ENCODE measurements around the gene DPYD. TPM values are rescaled to one million over a fixed set of nuclear protein-coding genes. Genes with fewer than 3 reads are reported as not detected.

The DPYD gene
- total RNA-seq, 1 experiment from 2014 or later = 12.8 TPM

DNA sequence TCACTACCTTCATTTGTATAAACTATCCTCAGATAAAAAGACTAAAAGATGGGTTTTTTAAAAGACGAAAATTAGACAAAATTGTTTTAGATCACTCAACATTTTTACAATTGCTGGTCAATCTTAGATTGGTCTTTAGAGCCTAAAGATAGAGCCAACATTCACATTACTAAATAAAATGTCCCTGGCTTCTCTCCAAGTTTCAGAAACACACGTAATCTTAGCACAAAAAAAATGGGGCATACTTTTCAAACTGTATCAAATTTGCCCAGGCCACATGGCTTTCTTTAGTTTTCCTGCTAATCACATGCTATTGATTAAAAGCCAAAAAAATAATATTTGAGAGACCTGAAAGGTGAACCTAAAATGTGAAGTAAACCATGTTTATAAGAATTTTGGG, 288.1 kb downstream of the DPYD start:
- no peak for TF ChIP-seq EZH2 (IDR thresholded peaks at IDR 0.05; ENCODE audit: low read length, unreplicated experiment)
- TF ChIP-seq, protein P1, sequence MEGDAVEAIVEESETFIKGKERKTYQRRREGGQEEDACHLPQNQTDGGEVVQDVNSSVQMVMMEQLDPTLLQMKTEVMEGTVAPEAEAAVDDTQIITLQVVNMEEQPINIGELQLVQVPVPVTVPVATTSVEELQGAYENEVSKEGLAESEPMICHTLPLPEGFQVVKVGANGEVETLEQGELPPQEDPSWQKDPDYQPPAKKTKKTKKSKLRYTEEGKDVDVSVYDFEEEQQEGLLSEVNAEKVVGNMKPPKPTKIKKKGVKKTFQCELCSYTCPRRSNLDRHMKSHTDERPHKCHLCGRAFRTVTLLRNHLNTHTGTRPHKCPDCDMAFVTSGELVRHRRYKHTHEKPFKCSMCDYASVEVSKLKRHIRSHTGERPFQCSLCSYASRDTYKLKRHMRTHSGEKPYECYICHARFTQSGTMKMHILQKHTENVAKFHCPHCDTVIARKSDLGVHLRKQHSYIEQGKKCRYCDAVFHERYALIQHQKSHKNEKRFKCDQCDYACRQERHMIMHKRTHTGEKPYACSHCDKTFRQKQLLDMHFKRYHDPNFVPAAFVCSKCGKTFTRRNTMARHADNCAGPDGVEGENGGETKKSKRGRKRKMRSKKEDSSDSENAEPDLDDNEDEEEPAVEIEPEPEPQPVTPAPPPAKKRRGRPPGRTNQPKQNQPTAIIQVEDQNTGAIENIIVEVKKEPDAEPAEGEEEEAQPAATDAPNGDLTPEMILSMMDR (conservative IDR thresholded peaks at IDR 0.05; ENCODE audit: low read depth, low read length) = no peak
- TF ChIP-seq EZH2phosphoT487 (IDR thresholded peaks at IDR 0.05; ENCODE audit: borderline replicate concordance, low read length) = no peak
- H3K4me2 ChIP-seq (ENCODE audit: low read length) = no peak overlapping the region
- no peak overlapping the region for H3K27ac ChIP-seq (ENCODE audit: low read length)
- no peaks in the 10 kb centered on the region for H3K36me3 ChIP-seq (ENCODE audit: low read depth, low read length)
- no peaks in the 10 kb centered on the region for H3K27me3 ChIP-seq (ENCODE audit: low read length)
- H3K4me1 ChIP-seq (ENCODE audit: insufficient read depth, low read length) = peaks cover 10% of the 10 kb centered on the region
- H4K20me1 ChIP-seq (ENCODE audit: low read length) = no peaks in the 10 kb centered on the region
- H3K9ac ChIP-seq (ENCODE audit: low read length) = no peak overlapping the region
- DNase-seq (no peak), ATAC-seq (no peak)
- H3F3A ChIP-seq (ENCODE audit: low read length, unreplicated experiment) = no peaks in the 10 kb centered on the region
- intact Hi-C loops (cut with micrococcal nuclease) = no loop called here
- no peaks in the 10 kb centered on the region for H3K9me2 ChIP-seq (replicated peaks; ENCODE audit: low read length)
- H3K4me3 ChIP-seq (ENCODE audit: low read length) = no peak overlapping the region
- CTCF ChIA-PET = no interaction called here
- no peaks in the 10 kb centered on the region for H3K79me2 ChIP-seq (ENCODE audit: low read length)
- BruUV-seq (replicated peaks) = no TSS peak
- POLR2A ChIA-PET (ENCODE audit: unreplicated experiment) = no interaction called here
- H3K9me3 ChIP-seq (ENCODE audit: low read length) = no peaks in the 10 kb centered on the region
- no peak overlapping the region for H2AFZ ChIP-seq (ENCODE audit: low read length)

DNA sequence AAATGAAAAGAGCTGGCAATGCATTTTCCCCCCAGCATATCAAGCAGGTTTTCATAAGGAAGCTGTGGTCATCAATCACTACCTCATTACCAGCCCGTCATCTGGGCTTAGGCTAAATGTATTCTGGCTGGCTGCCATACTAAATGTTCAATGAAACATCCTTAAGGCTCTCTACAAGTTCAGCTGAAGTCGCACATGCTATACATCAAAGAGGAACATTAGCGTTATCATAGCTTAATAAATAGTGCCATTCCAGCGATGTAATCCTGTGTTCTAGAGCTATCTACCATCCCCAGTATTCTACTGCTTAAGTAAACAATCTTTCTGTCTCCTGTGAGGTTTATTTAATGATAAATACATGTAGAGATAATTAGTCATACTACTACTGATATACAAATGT, 288.8 kb downstream of the DPYD start:
- Histone ChIP-seq H3K9me3 (ENCODE audit: low read length) (no peaks in the 10 kb centered on the region), H3K4me1 (ENCODE audit: insufficient read depth, low read length) (peaks cover 10% of the 10 kb centered on the region), H4K20me1 (ENCODE audit: low read length) (no peaks in the 10 kb centered on the region), H3K4me2 (ENCODE audit: low read length) (0 out of 2 replicates have a peak overlapping the region, but pooled peaks have one; percentile 16), H3K79me2 (ENCODE audit: low read length) (no peaks in the 10 kb centered on the region), H3F3A (ENCODE audit: low read length, unreplicated experiment) (no peaks in the 10 kb centered on the region), H3K9ac (ENCODE audit: low read length) (no peak overlapping the region), H3K36me3 (ENCODE audit: low read depth, low read length) (no peaks in the 10 kb centered on the region), H3K9me2 (replicated peaks; ENCODE audit: low read length) (no peaks in the 10 kb centered on the region), H3K27ac (ENCODE audit: low read length) (no peak overlapping the region), H3K27me3 (ENCODE audit: low read length) (no peaks in the 10 kb centered on the region), H3K4me3 (ENCODE audit: low read length) (no peak overlapping the region), H2AFZ (ENCODE audit: low read length) (no peak overlapping the region)
- ChIA-PET CTCF (no interaction called here), POLR2A (ENCODE audit: unreplicated experiment) (interaction anchor here (0.5 kb wide), 1 partner anchor 12 kb away, joined by 3 read pairs; no protein-coding TSS in a partner anchor)
- ATAC-seq (peak; percentile 81), DNase-seq (peak; percentile 46)
- no TSS peak for BruUV-seq (replicated peaks)
- intact Hi-C loops (cut with micrococcal nuclease) = no loop called here
- TF ChIP-seq EZH2 (IDR thresholded peaks at IDR 0.05; ENCODE audit: low read length, unreplicated experiment) (no peak), EZH2phosphoT487 (IDR thresholded peaks at IDR 0.05; ENCODE audit: borderline replicate concordance, low read length) (no peak)
- TF ChIP-seq, protein P1 (conservative IDR thresholded peaks at IDR 0.05; ENCODE audit: low read depth, low read length) = no peak

DNA sequence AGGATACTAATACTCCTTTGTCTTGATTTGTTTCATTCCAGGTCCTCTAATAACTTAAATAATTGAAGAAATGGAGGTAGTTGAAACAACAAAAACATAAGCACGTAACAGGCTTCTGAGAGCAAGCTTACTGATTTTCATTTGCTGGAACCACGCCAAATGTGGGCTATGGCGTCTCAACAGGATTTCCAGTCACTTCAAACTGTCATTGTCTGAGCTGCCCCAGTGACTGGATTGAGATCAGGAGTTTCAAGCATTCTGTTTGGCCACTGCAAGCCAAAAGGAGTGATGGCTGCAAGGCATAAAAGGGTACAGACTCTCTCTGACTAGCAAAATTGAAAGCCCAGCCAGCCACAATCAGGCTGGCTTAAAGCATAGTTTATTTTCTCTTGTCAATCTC, 289.9 kb downstream of the DPYD start:
- Histone ChIP-seq H2AFZ (ENCODE audit: low read length) (no peak overlapping the region), H3F3A (ENCODE audit: low read length, unreplicated experiment) (no peaks in the 10 kb centered on the region), H3K9ac (ENCODE audit: low read length) (no peak overlapping the region), H3K27me3 (ENCODE audit: low read length) (no peaks in the 10 kb centered on the region), H3K4me2 (ENCODE audit: low read length) (no peak overlapping the region), H3K9me3 (ENCODE audit: low read length) (no peaks in the 10 kb centered on the region), H3K4me3 (ENCODE audit: low read length) (no peak overlapping the region), H3K27ac (ENCODE audit: low read length) (no peak overlapping the region), H4K20me1 (ENCODE audit: low read length) (no peaks in the 10 kb centered on the region), H3K4me1 (ENCODE audit: insufficient read depth, low read length) (peaks cover 10% of the 10 kb centered on the region), H3K36me3 (ENCODE audit: low read depth, low read length) (no peaks in the 10 kb centered on the region), H3K79me2 (ENCODE audit: low read length) (no peaks in the 10 kb centered on the region), H3K9me2 (replicated peaks; ENCODE audit: low read length) (no peaks in the 10 kb centered on the region)
- no TSS peak for BruUV-seq (replicated peaks)
- ATAC-seq (no peak), DNase-seq (no peak)
- TF ChIP-seq, protein P1 (conservative IDR thresholded peaks at IDR 0.05; ENCODE audit: low read depth, low read length) = no peak
- TF ChIP-seq EZH2 (IDR thresholded peaks at IDR 0.05; ENCODE audit: low read length, unreplicated experiment) (no peak), EZH2phosphoT487 (IDR thresholded peaks at IDR 0.05; ENCODE audit: borderline replicate concordance, low read length) (no peak)
- ChIA-PET POLR2A (ENCODE audit: unreplicated experiment) (no interaction called here), CTCF (no interaction called here)
- intact Hi-C loops (cut with micrococcal nuclease) = no loop called here

Measured in PC-3 (cell line).